K562 (cell line): ENCODE data around the gene BTBD1. TPM values are rescaled to one million over a fixed set of nuclear protein-coding genes. Genes with fewer than 3 reads are reported as not detected.

Experiments
- CAMTA2 ChIP-seq: fragments of 250-450 bp; sonication (Bioruptor Pico); conservative IDR thresholded peaks from 2 replicates; pipeline ENCODE4 v1.5.1; 2022
- CTCF ChIP-seq, 3 experiments: IDR thresholded peaks in 2 of 3; conservative IDR thresholded peaks in 1 of 3; 2 replicates each; pipeline ENCODE4 v1.5.1; 2011 to 2012; ENCODE audit warnings: low read length in 3 of 3, mild to moderate bottlenecking in 3 of 3, control low read depth in 2 of 3, improper control_type of control experiment in 1 of 3, inconsistent platforms in 1 of 3, low read depth in 1 of 3, mixed read lengths in 1 of 3, moderate library complexity in 1 of 3; ENCODE audit not compliant: insufficient read depth in 2 of 3
- ETV1 ChIP-seq: fragments of 450-650 bp; conservative IDR thresholded peaks from 2 replicates; pipeline ENCODE4 v1.6.1; 2016; ENCODE audit warnings: missing genetic modification characterization, control low read depth, low read depth, missing compliant biosample characterization
- ETV6 ChIP-seq, 3 experiments: fragments of 150-350 bp in 1 of 3; sonication (generic) in 1 of 3; formaldehyde crosslinking in 1 of 3; IDR thresholded peaks; 2 replicates each; pipeline versions ENCODE4 v1.6.1 to v1.8.0; 2014 to 2022; ENCODE audit warnings: borderline replicate concordance in 2 of 3, low read depth in 2 of 3, antibody characterized with exemption in 1 of 3, low read length in 1 of 3, mild to moderate bottlenecking in 1 of 3, missing genetic modification reagents in 1 of 3
- ILF3 ChIP-seq: fragments of 450-650 bp; IDR thresholded peaks from 2 replicates; pipeline ENCODE4 v1.6.1; 2018; ENCODE audit warnings: antibody characterized with exemption, mild to moderate bottlenecking, moderate library complexity, borderline replicate concordance
- KLF6 ChIP-seq: fragments of 250-450 bp; sonication (Bioruptor Pico); IDR thresholded peaks from 2 replicates; pipeline ENCODE4 v1.4.0; 2020; ENCODE audit warnings: mild to moderate bottlenecking, moderate library complexity, borderline replicate concordance
- NFATC3 ChIP-seq: fragments of 450-650 bp; IDR thresholded peaks from 2 replicates; pipeline ENCODE4 v1.6.1; 2017; ENCODE audit warnings: mild to moderate bottlenecking
- RAD21 ChIP-seq, 2 experiments: fragments of 250-450 bp in 1 of 2; fragments of 450-650 bp in 1 of 2; sonication (Bioruptor Pico) in 1 of 2; formaldehyde crosslinking in 1 of 2; IDR thresholded peaks in 1 of 2; conservative IDR thresholded peaks in 1 of 2; 2 replicates each; pipeline versions ENCODE4 v1.4.0 to v1.8.0; 2020 to 2022; ENCODE audit warnings: mild to moderate bottlenecking in 2 of 2, moderate library complexity in 1 of 2
- SMARCE1 ChIP-seq: fragments of 450-650 bp; IDR thresholded peaks from 2 replicates; pipeline ENCODE4 v1.7.1; 2016; ENCODE audit warnings: mild to moderate bottlenecking
- TBP ChIP-seq: optimal IDR thresholded peaks from 2 replicates; pipeline ENCODE3; 2011; ENCODE audit warnings: low read depth, low read length, improper control_type of control experiment
- ZBTB43 ChIP-seq: sonication (generic); formaldehyde crosslinking; IDR thresholded peaks from 2 replicates; pipeline ENCODE4 v1.8.0; 2023; ENCODE audit warnings: mild to moderate bottlenecking, missing genetic modification reagents
- ZHX1 ChIP-seq: fragments of 150-350 bp; conservative IDR thresholded peaks from 2 replicates; pipeline ENCODE4 v1.6.1; 2014; ENCODE audit warnings: low read length
- ZNF589 ChIP-seq: fragments of 200-800 bp; sonication (Bioruptor generic); IDR thresholded peaks from 2 replicates; pipeline ENCODE4 v1.6.1; 2016; ENCODE audit warnings: low read depth, missing genetic modification characterization, missing compliant biosample characterization
- ZNF592 ChIP-seq: fragments of 450-650 bp; IDR thresholded peaks from 2 replicates; pipeline ENCODE4 v1.6.1; 2017; ENCODE audit warnings: antibody characterized with exemption, mild to moderate bottlenecking
- ZNF75A ChIP-seq: fragments of 450-650 bp; formaldehyde crosslinking; IDR thresholded peaks from 2 replicates; pipeline ENCODE4 v1.4.0; 2020; ENCODE audit warnings: mild to moderate bottlenecking
- polyA plus RNA-seq, 8 experiments: library from polyadenylated mRNA; depleted of rRNA in 4 of 8; stranded (reverse) in 5 of 8; unstranded in 3 of 8; fragments of >200 nt; fragmentation: Nextera tagmentation in 2 of 8; fragmentation: Illumina TruSeq in 1 of 8; extraction: Ambion mirVana in 2 of 8; extraction: Trizol in 1 of 8; gene quantifications; 2 replicates each; pipeline versions ENCODE4 v1.2.1 to v1.2.3, GENCODE V29; 2011 to 2014; ENCODE audit warnings: inconsistent platforms in 1 of 8, missing spikeins in 1 of 8
- total RNA-seq, 7 experiments: library from RNA; depleted of rRNA in 6 of 7; stranded (reverse); fragments of >200 nt in 6 of 7; fragmentation: Illumina TruSeq in 2 of 7; extraction: Trizol in 2 of 7; gene quantifications; 2 replicates each; pipeline versions ENCODE4 v1.2.1 to v1.2.3, GENCODE V29; 2011 to 2021; ENCODE audit warnings: low replicate concordance in 1 of 7

The BTBD1 gene
- total and polyA plus RNA-seq, 9 of the 15 experiments (the other 6 are each of a cell fraction or from before 2014, with no cell fraction given) = 19.4 to 106 (median 90.4) TPM

- TF ChIP-seq ZHX1 = no peak
- TF ChIP-seq CAMTA2 (CRISPR knock-in tag) = 0 out of 2 replicates have a peak, but pooled peaks have one; percentile 32
- TF ChIP-seq ZBTB43 = no peak
- peak; percentile 47; the same call in 1 of the 2 replicates for TF ChIP-seq SMARCE1
- peak; percentile 39 to 48; a peak in 1 of 4 replicates for TF ChIP-seq ETV6 (IDR thresholded peaks at IDR 0.05; ENCODE audit: borderline replicate concordance in 1 of 2, low read depth in 2 of 2, low read length in 1 of 2)
- TF ChIP-seq ETV6 (CRISPR knock-in tag; IDR thresholded peaks at IDR 0.05; ENCODE audit: borderline replicate concordance) = no peak
- no peak for TF ChIP-seq ZNF589 (CRISPR knock-in tag)
- TF ChIP-seq ZNF592 = peak; percentile 67; the same call in 1 of the 2 replicates
- TF ChIP-seq ILF3 = peak; percentile 85; the same call in 1 of the 2 replicates
- peak in 2 of 3 experiments; percentile 10 to 33; a peak in 3 of 6 replicates for TF ChIP-seq CTCF (IDR thresholded peaks at IDR 0.05 in 2 of 3, conservative IDR thresholded peaks at IDR 0.05 in 1 of 3; ENCODE audit: insufficient read depth in 2 of 3, low read depth in 1 of 3, low read length in 3 of 3)
- TF ChIP-seq RAD21 (CRISPR knock-in tag; conservative IDR thresholded peaks at IDR 0.05 in 1 of 2, IDR thresholded peaks at IDR 0.05 in 1 of 2) = no peak; a peak in 2 of 4 replicates
- TF ChIP-seq ZNF75A = no peak
- TF ChIP-seq KLF6 (CRISPR knock-in tag) = no peak
- peak; percentile 76 for TF ChIP-seq TBP
- TF ChIP-seq ETV1 (tag) = peak; percentile 61; the same call in 1 of the 2 replicates
- no peak for TF ChIP-seq NFATC3
Measured at GRCh38 chr15:83066734-83067637, at the start of gene BTBD1 (continued).
